ENCODE data around the gene CPLX3. TPM values are rescaled to one million over a fixed set of nuclear protein-coding genes. Genes with fewer than 3 reads are reported as not detected.

Gene CPLX3
- not detected in 2 replicates for total RNA-seq (2021; fragmentation: NEBNext Ultra II Directional; extraction: Animal tissue kit (Norgen Biotek cat#: 25700))
- 0.17 and 0.27 TPM in 2 replicates for polyA plus RNA-seq (2011; rRNA removed)
- polyA plus RNA-seq (2011; cell fraction: cytosol; rRNA removed), result 0.23 TPM
- polyA plus RNA-seq (2011; cell fraction: nucleus; rRNA removed), result 0.16 TPM
- 0.08 to 0.19 TPM (median 0.08 TPM) in 3 of 4 replicates, not detected in the other for polyA plus RNA-seq (2012, experiment 1 of 2)
- polyA plus RNA-seq (2012, experiment 2 of 2), result 0.09 TPM
- 0.10 TPM for polyA plus RNA-seq (2013, experiment 1 of 2)
- 0.11 TPM for polyA plus RNA-seq (2013, experiment 2 of 2)
- polyA minus RNA-seq (2011; rRNA and poly(A)+ RNA removed), result 0.28 TPM in 1 of 2 replicates, not detected in the other
- polyA minus RNA-seq (2011; cell fraction: cytosol; rRNA and poly(A)+ RNA removed), result not detected
- not detected for polyA minus RNA-seq (2011; cell fraction: nucleus; rRNA and poly(A)+ RNA removed)
- long read RNA-seq, experiment 1, partial matches to known transcripts, result 0 of 2 reads
- long read RNA-seq, experiment 1, other reads (novel, unspliced or antisense), result 0 of 2 reads
- long read RNA-seq, experiment 2, result 0 reads

- H3K23me2 ChIP-seq (ENCODE audit: low read depth, low read length), result 0 out of 2 replicates have a peak, but pooled peaks cover 4% of the 10 kb centered on the region
- peak within 1 kb of the TSS; percentile 58 to 61 for H3K4me2 ChIP-seq (ENCODE audit: insufficient read depth in 1 of 2, low read depth in 2 of 2, low read length in 2 of 2)
- H3K79me2 ChIP-seq (ENCODE audit: control insufficient read depth in 1 of 2, insufficient read depth in 2 of 2, low read length in 2 of 2), result no peaks in the 10 kb centered on the region
- no peak within 1 kb of the TSS for H2AFZ ChIP-seq (ENCODE audit: low read length)
- H2BK120ac ChIP-seq (replicated peaks; ENCODE audit: low read depth, low read length), result no peak within 1 kb of the TSS
- 10% methylated on average over 4 of the region's 44 CpGs; no CpG with 5 or more reads in 1 of the 2 experiments for whole genome bisulfite sequencing, 2 experiments (ENCODE audit: extremely low coverage in 1 of 2, insufficient coverage in 1 of 2, insufficient read length in 1 of 2, insufficient replicate concordance in 2 of 2, low coverage in 1 of 2, low lambda C conversion rate in 2 of 2, missing lambda C conversion rate in 1 of 2)
- H2AK5ac ChIP-seq (ENCODE audit: low read depth, low read length), result no peak within 1 kb of the TSS
- DNase-seq (ENCODE audit: low read depth in 1 of 2, low spot score in 2 of 2) (peak in 1 of 2 experiments; percentile 84), FAIRE-seq (no peak)
- CTCF ChIA-PET (ENCODE audit: partially characterized antibody), result interaction anchor here (0.5 to 15.7 kb wide), 19 partner anchors 9 to 342 kb away, joined by 3 to 135 read pairs (median 5); partner anchors contain the start of genes CSK and LMAN1L
- no peak within 1 kb of the TSS for H4K5ac ChIP-seq (ENCODE audit: insufficient read length, low read depth, low read length)
- peaks cover 0 to 9% (median 4%) of the 10 kb centered on the region in 4 experiments; a peak in 4 of 7 replicates for H3K4me1 ChIP-seq (replicated peaks in 1 of 4; ENCODE audit: control insufficient read depth in 3 of 4, insufficient read depth in 4 of 4, low read length in 3 of 4)
- no peak within 1 kb of the TSS for H2BK20ac ChIP-seq (ENCODE audit: low read length)
- POLR2A ChIA-PET (ENCODE audit: partially characterized antibody), result interaction anchor here (1.1 to 3.1 kb wide), 6 partner anchors 10 to 66 kb away, joined by 3 to 12 read pairs (median 7); partner anchors contain the start of genes LMAN1L and ULK3
- H3K23ac ChIP-seq (ENCODE audit: insufficient read length), result no peak within 1 kb of the TSS
- no peak within 1 kb of the TSS for H3K9ac ChIP-seq (replicated peaks in 1 of 4; ENCODE audit: extremely low read depth in 1 of 4, low read depth in 3 of 4, low read length in 3 of 4)
- H2BK15ac ChIP-seq (ENCODE audit: low read length), result no peak within 1 kb of the TSS
- no peak within 1 kb of the TSS for H3K18ac ChIP-seq (ENCODE audit: extremely low read depth, low read length)
- H3K4ac ChIP-seq (replicated peaks; ENCODE audit: insufficient read length, low read depth, low read length), result no peak within 1 kb of the TSS
- H4K91ac ChIP-seq (replicated peaks; ENCODE audit: insufficient read length, low read length), result no peak within 1 kb of the TSS
- peak within 1 kb of the TSS in 2 of 4 experiments; percentile 5 to 41; a peak in 3 of 8 replicates for H3K4me3 ChIP-seq (ENCODE audit: extremely low read depth in 1 of 4, insufficient read depth in 2 of 4, low read depth in 3 of 4, low read length in 4 of 4)
- no peaks in the 10 kb centered on the region for H3K79me1 ChIP-seq (ENCODE audit: low read depth, low read length)
- H3K9me3 ChIP-seq (ENCODE audit: insufficient read depth in 2 of 2, low read depth in 1 of 2, low read length in 1 of 2), result no peaks in the 10 kb centered on the region
- H3K14ac ChIP-seq (ENCODE audit: insufficient read length), result no peak within 1 kb of the TSS
- H4K20me1 ChIP-seq (replicated peaks in 1 of 2; ENCODE audit: control insufficient read depth in 1 of 2, insufficient read depth in 2 of 2, low read length in 2 of 2), result peaks cover 0 to 2% of the 10 kb centered on the region in 2 experiments
- H3K36me3 ChIP-seq (ENCODE audit: control insufficient read depth in 2 of 4, insufficient read depth in 4 of 4, low read length in 3 of 4), result no peaks in the 10 kb centered on the region
- H3K27me3 ChIP-seq (replicated peaks in 1 of 4; ENCODE audit: control insufficient read depth in 3 of 4, extremely low read depth in 1 of 4, insufficient read depth in 3 of 4, low read length in 3 of 4), result peaks cover 4 to 47% (median 29%) of the 10 kb centered on the region in 4 experiments
- H2BK5ac ChIP-seq (ENCODE audit: low read depth, low read length), result no peak within 1 kb of the TSS
- H2BK12ac ChIP-seq (ENCODE audit: low read depth, low read length), result 0 out of 2 replicates have a peak within 1 kb of the TSS, but pooled peaks have one; percentile 27
- no peak within 1 kb of the TSS for H3K27ac ChIP-seq (ENCODE audit: low read depth, low read length)
- no peak within 1 kb of the TSS for H4K8ac ChIP-seq (ENCODE audit: extremely low read depth, insufficient read depth, low read length)
- no peak within 1 kb of the TSS for H3K56ac ChIP-seq (replicated peaks; ENCODE audit: insufficient read length, low read depth, low read length)
- no peak for TF ChIP-seq GABPA (IDR thresholded peaks at IDR 0.05; ENCODE audit: borderline replicate concordance, insufficient read depth, low read length)
- TF ChIP-seq ASH2L (IDR thresholded peaks at IDR 0.05; ENCODE audit: low read length), result no peak
- no peak for TF ChIP-seq JUN (IDR thresholded peaks at IDR 0.05; ENCODE audit: low read depth, low read length)
- TF ChIP-seq FOSL1 (IDR thresholded peaks at IDR 0.05; ENCODE audit: insufficient read depth, low read depth, low read length), result no peak
- TF ChIP-seq POLR2AphosphoS5 (IDR thresholded peaks at IDR 0.05; ENCODE audit: low read depth, low read length), result no peak
- TF ChIP-seq RNF2 (IDR thresholded peaks at IDR 0.05; ENCODE audit: borderline replicate concordance, low read depth, low read length, missing control alignments, poor library complexity, severe bottlenecking), result no peak
- TF ChIP-seq USF2 (IDR thresholded peaks at IDR 0.05; ENCODE audit: low read length), result peak; percentile 66
- TF ChIP-seq CEBPB (IDR thresholded peaks at IDR 0.05; ENCODE audit: low read depth, low read length), result no peak
Measured at GRCh38 chr15:74826364-74826819, at the start of gene CPLX3. Gene CPLX3, plus strand, starts transcription at chr15:74826627. Its CDS starts 77 bp downstream, at chr15:74826704.

All from H1 (cell line).